Loucy (cell line): Measurements from ENCODE around the gene AHI1.

Source experiments
- CTCF ChIP-seq: fragments of 200-600 bp; sonication (generic); conservative IDR thresholded peaks from 2 replicates; pipeline ENCODE4 v1.5.1; 2014; ENCODE audit warnings: mild to moderate bottlenecking, antibody characterized with exemption, low read length
- EZH2phosphoT487 ChIP-seq: fragments of 200-600 bp; IDR thresholded peaks from 2 replicates; pipeline ENCODE4 v1.6.1; 2018; ENCODE audit warnings: antibody characterized with exemption, mild to moderate bottlenecking, moderate library complexity, borderline replicate concordance

- TF ChIP-seq CTCF (no peak), EZH2phosphoT487 (no peak)
Observed at GRCh38 chr6:135244805-135245204, 252.7 kb downstream of the AHI1 start.
